ENCODE measurements around the gene MRPL16. TPM values are rescaled to one million over a fixed set of nuclear protein-coding genes. Genes with fewer than 3 reads are reported as not detected.
"Not testable (repeated sequence)": the region's sequence is repeated elsewhere in the genome, so short reads cannot be mapped to it uniquely, and the experiment has no call there.

MRPL16 gene
- total RNA-seq, 1 donor from 2014 or later, result 42.0 TPM

DNA sequence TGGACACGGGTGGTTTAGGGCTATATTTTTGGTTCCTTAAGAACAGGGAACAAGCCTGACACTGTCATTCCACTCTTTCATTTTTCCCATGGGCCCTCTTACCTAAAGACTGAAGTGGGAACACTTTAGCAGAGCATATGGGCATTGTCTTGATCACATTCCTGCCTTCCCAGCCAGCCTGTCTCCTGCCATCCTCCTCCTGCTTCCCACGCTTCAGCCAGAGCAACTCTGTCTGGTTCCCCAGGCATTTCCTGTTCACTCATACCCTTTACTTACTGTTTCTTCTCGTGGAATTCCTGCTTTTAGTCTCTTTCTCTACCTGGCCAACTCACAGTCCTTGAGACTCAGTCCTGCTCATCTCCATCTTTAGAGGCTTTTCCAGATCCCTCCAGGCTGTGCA, 22.8 kb downstream of the MRPL16 start:
- no peak for DNase-seq (ENCODE audit: extremely low spot score, unreplicated experiment)
- peaks cover 20% of the 10 kb centered on the region for H3K4me1 Mint-ChIP-seq (ENCODE audit: unreplicated experiment)
- H3K36me3 Mint-ChIP-seq (ENCODE audit: unreplicated experiment), result peaks cover 28% of the 10 kb centered on the region
- H3K27me3 Mint-ChIP-seq (ENCODE audit: unreplicated experiment), result no peaks in the 10 kb centered on the region
- H3K9me3 Mint-ChIP-seq (ENCODE audit: unreplicated experiment), result peaks cover 5% of the 10 kb centered on the region
- TF ChIP-seq, protein P1, sequence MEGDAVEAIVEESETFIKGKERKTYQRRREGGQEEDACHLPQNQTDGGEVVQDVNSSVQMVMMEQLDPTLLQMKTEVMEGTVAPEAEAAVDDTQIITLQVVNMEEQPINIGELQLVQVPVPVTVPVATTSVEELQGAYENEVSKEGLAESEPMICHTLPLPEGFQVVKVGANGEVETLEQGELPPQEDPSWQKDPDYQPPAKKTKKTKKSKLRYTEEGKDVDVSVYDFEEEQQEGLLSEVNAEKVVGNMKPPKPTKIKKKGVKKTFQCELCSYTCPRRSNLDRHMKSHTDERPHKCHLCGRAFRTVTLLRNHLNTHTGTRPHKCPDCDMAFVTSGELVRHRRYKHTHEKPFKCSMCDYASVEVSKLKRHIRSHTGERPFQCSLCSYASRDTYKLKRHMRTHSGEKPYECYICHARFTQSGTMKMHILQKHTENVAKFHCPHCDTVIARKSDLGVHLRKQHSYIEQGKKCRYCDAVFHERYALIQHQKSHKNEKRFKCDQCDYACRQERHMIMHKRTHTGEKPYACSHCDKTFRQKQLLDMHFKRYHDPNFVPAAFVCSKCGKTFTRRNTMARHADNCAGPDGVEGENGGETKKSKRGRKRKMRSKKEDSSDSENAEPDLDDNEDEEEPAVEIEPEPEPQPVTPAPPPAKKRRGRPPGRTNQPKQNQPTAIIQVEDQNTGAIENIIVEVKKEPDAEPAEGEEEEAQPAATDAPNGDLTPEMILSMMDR (IDR thresholded peaks at IDR 0.05), result no peak
- no peak overlapping the region for H3K4me3 Mint-ChIP-seq (ENCODE audit: unreplicated experiment)
- H3K27ac Mint-ChIP-seq (ENCODE audit: unreplicated experiment), result peak overlapping the region; percentile 78

DNA sequence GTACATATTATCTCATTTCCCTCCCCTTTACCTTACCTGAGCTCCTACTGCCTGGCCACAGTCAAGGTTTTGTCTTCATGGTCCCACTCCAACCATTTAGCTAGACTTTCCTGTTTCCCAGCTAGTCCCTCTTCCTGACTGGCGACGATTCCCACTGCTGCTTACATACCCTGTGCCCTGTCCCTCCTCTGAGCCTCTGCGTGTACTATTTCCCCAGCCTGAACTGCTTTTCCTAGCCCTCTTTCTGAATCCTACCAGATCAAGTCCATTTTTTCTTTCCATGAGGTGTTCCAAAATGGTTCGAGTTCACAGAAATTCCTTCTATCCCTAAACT, 23.4 kb downstream of the MRPL16 start:
- no peak for DNase-seq (ENCODE audit: extremely low spot score, unreplicated experiment)
- peaks cover 24% of the 10 kb centered on the region for H3K36me3 Mint-ChIP-seq (ENCODE audit: unreplicated experiment)
- H3K4me1 Mint-ChIP-seq (ENCODE audit: unreplicated experiment), result peaks cover 20% of the 10 kb centered on the region
- peak overlapping the region; percentile 78 for H3K27ac Mint-ChIP-seq (ENCODE audit: unreplicated experiment)
- H3K27me3 Mint-ChIP-seq (ENCODE audit: unreplicated experiment), result no peaks in the 10 kb centered on the region
- peaks cover 5% of the 10 kb centered on the region for H3K9me3 Mint-ChIP-seq (ENCODE audit: unreplicated experiment)
- TF ChIP-seq, protein P1 (IDR thresholded peaks at IDR 0.05), result no peak
- no peak overlapping the region for H3K4me3 Mint-ChIP-seq (ENCODE audit: unreplicated experiment)

DNA sequence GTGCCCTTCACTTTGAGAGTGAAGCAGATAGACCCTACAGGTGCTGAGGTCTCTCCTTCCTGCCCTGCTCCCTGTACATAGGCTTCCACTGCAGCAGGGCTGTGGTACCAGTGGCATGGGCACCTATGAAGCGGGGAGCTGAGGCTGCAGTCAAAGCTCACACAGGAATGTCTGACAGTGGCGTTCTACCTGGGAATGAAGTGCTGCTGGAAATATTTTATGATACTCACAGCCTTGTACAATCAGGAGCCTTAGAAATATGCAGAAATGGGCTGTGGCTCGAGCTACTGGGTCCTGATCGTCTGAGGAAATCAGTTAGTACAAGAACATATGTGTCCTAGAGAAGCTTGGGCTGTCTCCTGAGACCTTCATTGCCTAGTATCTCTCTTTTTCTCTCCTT, 24.8 kb downstream of the MRPL16 start:
- no peak for DNase-seq (ENCODE audit: extremely low spot score, unreplicated experiment)
- H3K4me1 Mint-ChIP-seq (ENCODE audit: unreplicated experiment), result peaks cover 20% of the 10 kb centered on the region
- TF ChIP-seq, protein P1 (IDR thresholded peaks at IDR 0.05), result no peak
- no peaks in the 10 kb centered on the region for H3K27me3 Mint-ChIP-seq (ENCODE audit: unreplicated experiment)
- H3K9me3 Mint-ChIP-seq (ENCODE audit: unreplicated experiment), result peaks cover 5% of the 10 kb centered on the region
- no peak overlapping the region for H3K4me3 Mint-ChIP-seq (ENCODE audit: unreplicated experiment)
- peaks cover 19% of the 10 kb centered on the region for H3K36me3 Mint-ChIP-seq (ENCODE audit: unreplicated experiment)
- H3K27ac Mint-ChIP-seq (ENCODE audit: unreplicated experiment), result no peak overlapping the region

DNA sequence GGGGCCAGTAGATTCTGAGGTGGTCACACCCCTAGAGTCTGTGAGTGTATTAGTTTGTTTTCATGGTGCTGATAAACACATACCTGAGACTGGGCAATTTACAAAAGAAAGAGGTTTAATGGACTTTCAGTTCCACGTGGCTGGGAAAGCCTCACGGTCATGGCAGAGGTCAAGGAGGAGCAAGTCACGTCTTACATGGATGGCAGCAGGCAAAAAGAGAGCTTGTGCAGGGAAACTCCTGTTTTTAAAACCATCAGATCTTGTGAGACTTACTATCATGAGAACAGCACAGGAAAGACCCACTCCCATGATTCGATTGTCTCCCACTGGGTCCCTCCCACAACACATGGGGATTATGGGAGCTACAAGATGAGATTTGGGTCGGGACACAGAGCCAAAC, 26.1 kb downstream of the MRPL16 start:
- not testable (repeated sequence) for H3K27ac Mint-ChIP-seq (ENCODE audit: unreplicated experiment); DNase-seq (ENCODE audit: extremely low spot score, unreplicated experiment); H3K9me3 Mint-ChIP-seq (ENCODE audit: unreplicated experiment); H3K4me3 Mint-ChIP-seq (ENCODE audit: unreplicated experiment); H3K27me3 Mint-ChIP-seq (ENCODE audit: unreplicated experiment)
- Mint-ChIP-seq H3K4me1 (ENCODE audit: unreplicated experiment) (peaks cover 20% of the 10 kb centered on the region), H3K36me3 (ENCODE audit: unreplicated experiment) (peaks cover 18% of the 10 kb centered on the region)

DNA sequence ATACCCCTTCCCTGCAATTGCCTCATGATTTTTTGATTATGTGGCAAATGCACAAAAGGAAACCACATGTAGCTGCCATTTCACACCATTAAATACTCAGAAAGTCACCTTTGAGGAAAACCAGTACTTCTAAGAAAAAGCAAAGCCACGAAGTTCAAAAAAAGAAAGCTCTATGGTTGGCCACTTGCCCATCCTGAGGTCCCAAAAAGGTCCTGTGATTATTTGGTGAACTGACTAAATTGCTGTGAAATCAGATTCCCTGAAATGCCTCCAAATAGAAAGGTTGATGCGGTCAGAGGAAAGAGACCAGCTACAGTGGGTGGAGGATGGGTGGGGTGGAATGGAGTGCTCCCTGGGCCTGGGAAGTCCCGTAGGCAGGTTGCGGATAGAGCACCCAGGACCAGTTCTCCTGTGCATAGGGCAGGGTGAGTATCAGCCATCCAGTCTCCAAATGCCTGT, 26.9 kb downstream of the MRPL16 start:
- H3K27me3 Mint-ChIP-seq (ENCODE audit: unreplicated experiment), result no peaks in the 10 kb centered on the region
- DNase-seq (ENCODE audit: extremely low spot score, unreplicated experiment), result no peak
- peaks cover 13% of the 10 kb centered on the region for H3K36me3 Mint-ChIP-seq (ENCODE audit: unreplicated experiment)
- peaks cover 20% of the 10 kb centered on the region for H3K4me1 Mint-ChIP-seq (ENCODE audit: unreplicated experiment)
- TF ChIP-seq, protein P1 (IDR thresholded peaks at IDR 0.05), result no peak
- H3K4me3 Mint-ChIP-seq (ENCODE audit: unreplicated experiment), result no peak overlapping the region
- peaks cover 5% of the 10 kb centered on the region for H3K9me3 Mint-ChIP-seq (ENCODE audit: unreplicated experiment)
- H3K27ac Mint-ChIP-seq (ENCODE audit: unreplicated experiment), result no peak overlapping the region

DNA sequence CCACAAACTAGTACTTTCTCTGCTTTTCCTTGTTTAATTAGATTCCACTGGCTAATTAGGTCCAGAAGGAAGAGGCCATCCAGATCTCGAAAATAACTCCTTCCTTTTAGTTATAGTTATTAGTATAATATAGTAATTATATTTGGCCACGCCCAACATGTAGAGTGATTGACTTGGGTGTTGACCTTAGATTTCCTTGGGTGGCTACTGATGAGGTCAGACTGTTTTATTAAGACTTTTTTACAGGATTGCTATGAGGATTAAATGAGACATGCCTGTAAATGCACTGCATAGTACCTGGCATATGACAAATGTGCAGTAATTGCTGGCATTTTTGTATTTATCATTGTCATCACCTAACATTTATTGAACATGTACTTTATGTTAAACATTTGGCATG, 28.5 kb downstream of the MRPL16 start:
- TF ChIP-seq, protein P1 (IDR thresholded peaks at IDR 0.05), result no peak
- no peak overlapping the region for H3K4me3 Mint-ChIP-seq (ENCODE audit: unreplicated experiment)
- peaks cover 7% of the 10 kb centered on the region for H3K4me1 Mint-ChIP-seq (ENCODE audit: unreplicated experiment)
- H3K36me3 Mint-ChIP-seq (ENCODE audit: unreplicated experiment), result peaks cover 13% of the 10 kb centered on the region
- no peak overlapping the region for H3K27ac Mint-ChIP-seq (ENCODE audit: unreplicated experiment)
- no peak for DNase-seq (ENCODE audit: extremely low spot score, unreplicated experiment)
- peaks cover 5% of the 10 kb centered on the region for H3K9me3 Mint-ChIP-seq (ENCODE audit: unreplicated experiment)
- H3K27me3 Mint-ChIP-seq (ENCODE audit: unreplicated experiment), result no peaks in the 10 kb centered on the region

All from osteocyte (in vitro differentiated cells).